NK-92 (cell line): ENCODE data around the gene PCDHA11.
"Not testable (repeated sequence)": the region's sequence is repeated elsewhere in the genome, so short reads cannot be mapped to it uniquely, and the experiment has no call there.

Source experiments
- DNase-seq: peaks from one replicate; lab custom pipeline; 2025; ENCODE audit not compliant: unreplicated experiment; lab: John Stamatoyannopoulos, UW

Gene PCDHA11

DNA sequence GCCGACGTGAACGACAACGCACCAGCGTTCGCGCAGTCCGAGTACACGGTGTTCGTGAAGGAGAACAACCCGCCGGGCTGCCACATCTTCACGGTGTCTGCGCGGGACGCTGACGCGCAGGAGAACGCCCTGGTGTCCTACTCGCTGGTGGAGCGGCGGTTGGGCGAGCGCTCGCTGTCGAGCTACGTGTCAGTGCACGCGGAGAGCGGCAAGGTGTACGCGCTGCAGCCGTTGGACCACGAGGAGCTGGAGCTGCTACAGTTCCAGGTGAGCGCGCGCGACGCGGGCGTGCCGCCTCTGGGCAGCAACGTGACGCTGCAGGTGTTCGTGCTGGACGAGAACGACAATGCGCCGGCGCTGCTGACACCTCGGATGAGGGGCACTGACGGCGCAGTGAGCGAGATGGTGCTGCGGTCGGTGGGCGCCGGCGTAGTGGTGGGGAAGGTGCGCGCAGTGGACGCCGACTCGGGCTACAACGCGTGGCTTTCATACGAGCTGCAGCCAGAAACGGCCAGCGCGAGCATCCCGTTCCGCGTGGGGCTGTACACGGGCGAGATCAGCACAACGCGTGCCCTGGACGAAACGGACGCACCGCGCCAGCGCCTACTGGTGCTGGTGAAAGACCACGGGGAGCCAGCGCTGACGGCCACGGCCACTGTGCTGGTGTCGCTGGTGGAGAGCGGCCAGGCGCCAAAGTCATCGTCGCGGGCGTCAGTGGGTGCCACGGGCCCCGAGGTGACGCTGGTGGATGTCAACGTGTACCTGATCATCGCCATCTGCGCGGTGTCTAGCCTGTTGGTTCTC lies 18.7 kb upstream of the PCDHA11 start:
- DNase-seq: not testable (repeated sequence)

DNA sequence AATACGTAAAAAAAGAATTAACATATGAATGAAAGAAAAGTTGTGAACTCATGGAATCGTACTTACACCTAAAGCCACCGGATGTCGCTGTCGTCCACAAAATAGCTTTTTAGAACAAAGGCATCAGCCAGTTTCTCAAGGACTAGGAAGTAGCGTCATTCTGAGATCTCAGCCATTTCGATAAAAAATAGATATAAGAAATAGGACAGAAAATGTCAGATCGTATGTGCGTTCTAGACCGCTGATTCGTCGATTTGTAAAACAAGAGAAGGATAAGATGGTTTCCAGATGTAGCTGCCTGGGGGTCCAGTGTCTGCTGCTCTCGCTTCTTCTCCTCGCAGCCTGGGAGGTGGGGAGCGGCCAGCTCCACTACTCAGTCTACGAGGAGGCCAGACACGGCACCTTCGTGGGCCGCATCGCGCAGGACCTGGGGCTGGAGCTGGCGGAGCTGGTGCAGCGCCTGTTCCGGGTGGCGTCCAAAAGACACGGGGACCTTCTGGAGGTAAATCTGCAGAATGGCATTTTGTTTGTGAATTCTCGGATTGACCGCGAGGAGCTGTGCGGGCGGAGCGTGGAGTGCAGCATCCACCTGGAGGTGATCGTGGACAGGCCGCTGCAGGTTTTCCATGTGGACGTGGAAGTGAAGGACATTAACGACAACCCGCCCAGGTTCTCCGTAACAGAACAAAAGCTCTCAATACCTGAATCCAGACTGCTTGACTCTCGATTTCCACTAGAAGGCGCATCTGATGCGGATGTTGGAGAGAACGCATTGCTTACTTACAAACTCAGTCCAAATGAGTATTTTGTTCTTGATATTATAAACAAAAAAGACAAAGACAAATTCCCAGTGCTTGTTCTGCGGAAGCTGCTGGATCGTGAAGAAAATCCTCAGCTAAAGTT lies 12.7 kb upstream of the PCDHA11 start, which contains the start of gene PCDHA10:
PCDHA10 (plus strand) TSS at position 126 of the 903 bp plus-strand sequence; CDS start at position 278, 152 bp downstream.
- DNase-seq: no peak

DNA sequence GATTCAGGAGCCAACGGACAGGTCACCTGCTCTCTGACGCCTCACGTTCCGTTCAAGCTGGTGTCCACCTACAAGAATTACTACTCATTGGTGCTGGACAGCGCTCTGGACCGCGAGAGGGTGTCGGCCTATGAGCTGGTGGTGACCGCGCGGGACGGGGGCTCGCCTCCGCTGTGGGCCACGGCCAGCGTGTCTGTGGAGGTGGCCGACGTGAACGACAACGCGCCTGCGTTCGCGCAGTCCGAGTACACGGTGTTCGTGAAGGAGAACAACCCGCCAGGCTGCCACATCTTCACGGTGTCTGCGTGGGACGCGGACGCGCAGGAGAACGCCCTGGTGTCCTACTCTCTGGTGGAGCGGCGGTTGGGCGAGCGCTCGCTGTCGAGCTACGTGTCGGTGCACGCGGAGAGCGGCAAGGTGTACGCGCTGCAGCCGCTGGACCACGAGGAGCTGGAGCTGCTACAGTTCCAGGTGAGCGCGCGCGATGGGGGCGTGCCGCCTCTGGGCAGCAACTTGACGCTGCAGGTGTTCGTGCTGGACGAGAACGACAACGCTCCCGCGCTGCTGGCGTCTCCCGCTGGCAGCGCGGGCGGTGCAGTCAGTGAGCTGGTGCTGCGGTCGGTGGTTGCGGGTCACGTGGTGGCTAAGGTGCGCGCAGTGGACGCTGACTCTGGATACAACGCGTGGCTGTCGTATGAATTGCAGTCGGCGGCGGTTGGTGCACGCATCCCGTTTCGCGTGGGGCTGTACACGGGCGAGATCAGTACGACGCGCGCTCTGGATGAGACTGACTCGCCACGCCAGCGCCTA lies 11.4 kb upstream of the PCDHA11 start:
- no peak for DNase-seq

DNA sequence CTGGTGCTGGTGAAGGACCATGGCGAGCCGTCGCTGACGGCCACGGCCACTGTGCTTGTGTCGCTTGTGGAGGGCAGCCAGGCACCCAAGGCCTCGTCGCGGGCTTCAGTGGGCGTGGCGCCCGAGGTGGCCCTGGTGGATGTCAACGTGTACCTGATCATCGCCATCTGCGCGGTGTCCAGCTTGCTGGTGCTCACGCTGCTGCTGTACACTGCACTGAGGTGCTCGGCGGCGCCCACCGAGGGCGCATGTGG lies 10.8 kb upstream of the PCDHA11 start:
- DNase-seq: no peak

DNA sequence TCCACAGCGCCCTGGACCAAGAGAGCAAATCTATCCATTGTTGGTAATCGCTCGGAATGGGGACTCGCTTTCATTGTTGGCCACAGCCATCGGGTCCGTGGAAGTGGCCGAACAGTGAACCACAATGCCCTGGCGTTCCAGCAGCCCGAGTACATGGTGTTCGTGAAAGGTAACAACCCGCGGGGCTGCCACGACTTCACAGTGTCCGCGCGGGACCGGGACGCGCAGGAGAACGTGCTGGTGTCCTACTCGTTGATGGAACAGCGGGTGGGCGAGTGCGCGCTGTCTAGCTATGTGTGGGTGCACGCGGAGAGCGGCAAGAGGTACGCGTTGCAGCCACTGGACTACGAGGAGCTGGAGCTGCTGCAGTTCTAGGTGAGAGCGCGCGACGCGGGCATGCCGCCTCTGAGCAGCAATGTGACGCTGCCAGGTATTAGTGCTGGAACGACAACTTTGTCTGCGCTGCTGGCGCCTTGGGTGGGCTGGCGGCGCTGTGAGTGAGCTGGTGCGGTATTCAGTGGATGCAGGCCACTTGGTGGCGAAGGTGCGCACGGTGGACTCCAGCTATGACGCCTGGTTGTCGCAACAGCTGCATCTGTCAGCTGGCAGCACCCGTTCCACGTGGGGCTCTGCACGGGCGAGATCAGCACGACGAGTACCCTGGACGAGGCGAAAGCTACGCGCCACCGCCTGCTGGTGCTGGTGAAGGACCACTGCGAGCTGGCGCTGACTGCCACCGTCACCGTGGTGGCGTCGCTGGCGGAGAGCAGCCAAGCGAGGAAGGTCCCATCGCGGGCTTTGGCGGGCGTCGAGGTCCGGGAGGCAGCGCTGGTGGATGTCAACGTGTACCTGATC lies 6.1 kb upstream of the PCDHA11 start:
- no peak for DNase-seq

DNA sequence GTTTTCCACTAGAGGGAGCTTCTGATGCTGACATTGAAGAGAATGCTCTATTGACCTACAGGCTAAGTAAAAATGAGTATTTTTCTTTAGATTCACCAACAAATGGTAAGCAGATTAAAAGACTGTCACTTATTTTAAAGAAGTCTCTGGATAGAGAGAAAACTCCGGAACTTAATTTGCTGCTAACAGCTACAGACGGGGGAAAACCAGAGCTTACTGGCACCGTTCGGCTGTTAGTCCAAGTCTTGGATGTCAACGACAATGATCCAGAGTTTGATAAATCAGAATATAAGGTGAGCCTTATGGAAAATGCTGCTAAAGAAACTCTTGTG lies 764 bp downstream of the PCDHA11 start:
- DNase-seq: no peak

DNA sequence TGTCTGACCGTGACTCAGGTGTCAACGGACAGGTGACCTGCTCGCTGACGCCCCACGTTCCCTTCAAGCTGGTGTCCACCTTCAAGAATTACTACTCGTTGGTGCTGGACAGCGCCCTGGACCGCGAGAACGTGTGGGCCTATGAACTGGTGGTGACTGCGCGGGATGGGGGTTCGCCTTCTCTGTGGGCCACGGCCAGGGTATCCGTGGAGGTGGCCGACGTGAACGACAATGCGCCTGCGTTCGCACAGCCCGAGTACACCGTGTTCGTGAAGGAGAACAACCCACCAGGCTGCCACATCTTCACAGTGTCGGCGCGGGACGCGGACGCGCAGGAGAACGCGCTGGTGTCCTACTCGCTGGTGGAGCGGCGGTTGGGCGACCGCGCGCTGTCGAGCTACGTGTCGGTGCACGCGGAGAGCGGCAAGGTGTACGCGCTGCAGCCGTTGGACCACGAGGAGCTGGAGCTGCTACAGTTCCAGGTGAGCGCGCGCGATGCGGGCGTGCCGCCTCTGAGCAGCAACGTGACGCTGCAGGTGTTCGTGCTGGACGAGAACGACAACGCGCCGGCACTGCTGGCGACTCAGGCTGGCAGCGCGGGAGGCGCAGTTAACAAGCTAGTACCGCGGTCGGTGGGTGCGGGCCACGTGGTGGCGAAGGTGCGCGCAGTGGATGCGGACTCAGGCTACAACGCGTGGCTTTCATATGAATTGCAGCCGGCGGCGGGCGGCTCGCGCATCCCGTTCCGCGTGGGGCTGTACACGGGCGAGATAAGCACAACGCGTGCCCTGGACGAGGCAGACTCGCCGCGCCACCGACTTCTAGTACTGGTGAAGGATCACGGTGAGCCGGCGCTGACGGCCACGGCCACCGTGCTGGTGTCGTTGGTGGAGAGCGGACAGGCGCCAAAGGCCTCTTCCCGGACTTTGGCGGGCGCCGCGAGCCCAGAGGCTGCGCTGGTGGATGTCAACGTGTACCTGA lies 1.8 kb downstream of the PCDHA11 start:
- no peak for DNase-seq

DNA sequence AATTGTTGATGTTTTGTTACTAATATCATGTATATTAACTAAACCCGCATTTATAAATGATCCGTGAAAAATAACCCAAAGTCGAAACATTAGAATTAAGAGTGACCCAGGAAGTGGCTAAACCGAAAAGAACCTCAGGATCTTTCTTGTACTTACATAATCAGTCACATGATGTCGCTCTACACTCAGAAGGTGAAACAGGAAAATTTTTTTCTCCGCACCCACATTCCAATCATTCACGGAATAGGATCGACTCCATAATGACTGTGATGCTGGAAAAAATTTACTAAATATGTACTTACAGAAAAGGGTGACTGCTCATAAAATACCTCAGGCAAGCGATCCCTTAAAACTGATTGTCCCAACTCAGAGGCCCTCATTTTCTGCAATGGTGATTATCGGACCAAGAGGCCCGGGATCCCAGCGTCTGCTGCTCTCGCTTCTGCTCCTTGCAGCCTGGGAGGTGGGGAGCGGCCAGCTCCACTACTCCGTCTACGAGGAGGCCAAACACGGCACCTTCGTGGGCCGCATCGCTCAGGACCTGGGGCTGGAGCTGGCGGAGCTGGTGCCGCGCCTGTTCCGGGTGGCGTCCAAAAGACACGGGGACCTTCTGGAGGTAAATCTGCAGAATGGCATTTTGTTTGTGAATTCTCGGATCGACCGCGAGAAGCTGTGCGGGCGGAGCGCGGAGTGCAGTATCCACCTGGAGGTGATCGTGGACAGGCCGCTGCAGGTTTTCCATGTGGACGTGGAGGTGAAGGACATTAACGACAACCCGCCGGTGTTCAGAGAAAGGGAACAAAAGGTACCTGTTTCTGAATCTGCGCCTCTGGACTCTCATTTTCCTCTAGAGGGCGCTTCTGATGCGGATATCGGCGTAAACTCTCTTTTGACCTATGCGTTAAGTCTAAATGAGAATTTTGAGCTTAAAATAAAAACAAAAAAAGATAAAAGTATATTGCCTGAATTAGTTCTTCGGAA lies 6.6 kb downstream of the PCDHA11 start, which contains the start of gene PCDHA12:
PCDHA12 (plus strand) TSS at position 224 of the 981 bp plus-strand sequence; CDS start at position 389, 165 bp downstream.
- DNase-seq: no peak

DNA sequence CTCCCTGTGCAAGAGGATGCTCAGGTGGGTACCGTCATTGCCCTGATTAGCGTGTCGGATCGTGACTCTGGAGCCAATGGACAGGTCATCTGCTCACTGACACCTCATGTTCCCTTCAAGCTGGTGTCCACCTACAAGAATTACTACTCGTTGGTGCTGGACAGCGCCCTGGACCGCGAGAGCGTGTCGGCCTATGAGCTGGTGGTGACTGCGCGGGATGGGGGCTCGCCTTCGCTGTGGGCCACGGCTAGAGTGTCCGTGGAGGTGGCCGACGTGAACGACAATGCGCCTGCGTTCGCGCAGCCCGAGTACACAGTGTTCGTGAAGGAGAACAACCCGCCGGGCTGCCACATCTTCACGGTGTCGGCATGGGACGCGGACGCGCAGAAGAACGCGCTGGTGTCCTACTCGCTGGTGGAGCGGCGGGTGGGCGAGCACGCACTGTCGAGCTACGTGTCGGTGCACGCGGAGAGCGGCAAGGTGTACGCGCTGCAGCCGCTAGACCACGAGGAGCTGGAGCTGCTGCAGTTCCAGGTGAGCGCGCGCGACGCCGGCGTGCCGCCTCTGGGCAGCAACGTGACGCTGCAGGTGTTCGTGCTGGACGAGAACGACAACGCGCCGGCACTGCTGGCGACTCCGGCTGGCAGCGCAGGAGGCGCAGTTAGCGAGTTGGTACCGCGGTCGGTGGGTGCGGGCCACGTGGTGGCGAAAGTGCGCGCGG lies 7.9 kb downstream of the PCDHA11 start:
- DNase-seq: not testable (repeated sequence)

DNA sequence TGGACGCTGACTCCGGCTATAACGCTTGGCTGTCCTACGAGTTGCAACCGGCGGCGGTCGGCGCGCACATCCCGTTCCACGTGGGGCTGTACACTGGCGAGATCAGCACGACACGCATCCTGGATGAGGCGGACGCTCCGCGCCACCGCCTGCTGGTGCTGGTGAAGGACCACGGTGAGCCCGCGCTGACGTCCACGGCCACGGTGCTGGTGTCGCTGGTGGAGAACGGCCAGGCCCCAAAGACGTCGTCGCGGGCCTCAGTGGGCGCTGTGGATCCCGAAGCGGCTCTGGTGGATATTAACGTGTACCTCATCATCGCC lies 8.5 kb downstream of the PCDHA11 start:
- DNase-seq: no peak

DNA sequence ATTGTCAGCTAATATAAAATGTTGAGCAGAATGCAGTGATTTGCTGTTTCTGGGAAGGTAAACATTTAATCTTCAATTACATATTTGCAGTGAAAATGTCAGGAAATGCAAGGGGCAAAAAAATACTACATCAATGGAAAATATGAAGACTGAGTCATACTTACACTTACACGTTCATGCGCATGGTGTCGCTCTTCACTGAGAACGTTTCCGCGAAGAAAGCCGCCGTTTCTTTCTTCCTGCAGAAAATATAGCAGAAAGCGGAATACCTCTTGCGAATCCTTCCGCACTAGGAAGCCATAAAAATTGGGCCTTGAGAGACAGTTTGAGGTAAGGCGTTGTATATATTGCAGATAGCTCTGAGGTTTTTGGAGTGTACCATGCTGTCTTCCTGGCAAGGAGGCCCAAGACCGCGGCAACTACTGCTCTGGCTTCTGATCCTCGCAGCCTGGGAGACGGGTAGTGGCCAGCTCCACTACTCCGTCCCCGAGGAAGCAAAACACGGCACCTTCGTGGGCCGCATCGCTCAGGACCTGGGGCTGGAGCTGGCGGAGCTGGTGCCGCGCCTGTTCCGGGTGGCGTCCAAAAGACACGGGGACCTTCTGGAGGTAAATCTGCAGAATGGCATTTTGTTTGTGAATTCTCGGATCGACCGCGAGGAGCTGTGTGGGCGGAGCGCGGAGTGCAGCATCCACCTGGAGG lies 13.3 kb downstream of the PCDHA11 start, which contains the start of gene PCDHA13:
PCDHA13 (plus strand) TSS at position 236 of the 702 bp plus-strand sequence; CDS start at position 381, 145 bp downstream.
- DNase-seq: no peak

DNA sequence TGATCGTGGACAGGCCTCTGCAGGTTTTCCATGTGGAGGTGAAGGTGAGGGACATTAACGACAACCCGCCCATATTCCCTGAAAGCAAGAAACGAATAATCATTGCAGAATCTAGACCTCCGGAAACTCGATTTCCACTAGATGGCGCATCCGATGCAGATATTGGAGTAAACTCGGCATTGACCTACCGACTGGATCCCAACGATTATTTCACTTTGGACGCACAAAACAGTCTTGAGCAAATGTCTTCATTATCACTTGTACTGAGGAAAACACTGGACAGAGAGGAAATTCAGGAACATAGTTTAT lies 13.8 kb downstream of the PCDHA11 start:
- DNase-seq: no peak

DNA sequence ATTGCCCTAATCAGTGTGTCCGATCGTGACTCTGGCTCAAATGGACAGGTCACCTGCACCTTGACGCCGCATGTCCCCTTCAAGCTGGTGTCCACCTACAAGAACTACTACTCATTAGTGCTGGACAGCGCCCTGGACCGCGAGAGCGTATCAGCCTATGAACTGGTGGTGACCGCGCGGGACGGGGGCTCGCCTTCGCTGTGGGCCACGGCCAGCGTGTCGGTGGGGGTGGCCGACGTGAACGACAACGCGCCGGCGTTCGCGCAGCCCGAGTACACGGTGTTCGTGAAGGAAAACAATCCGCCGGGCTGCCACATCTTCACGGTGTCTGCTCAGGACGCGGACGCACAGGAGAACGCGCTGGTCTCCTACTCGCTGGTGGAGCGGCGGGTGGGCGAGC lies 14.6 kb downstream of the PCDHA11 start:
- no peak for DNase-seq

DNA sequence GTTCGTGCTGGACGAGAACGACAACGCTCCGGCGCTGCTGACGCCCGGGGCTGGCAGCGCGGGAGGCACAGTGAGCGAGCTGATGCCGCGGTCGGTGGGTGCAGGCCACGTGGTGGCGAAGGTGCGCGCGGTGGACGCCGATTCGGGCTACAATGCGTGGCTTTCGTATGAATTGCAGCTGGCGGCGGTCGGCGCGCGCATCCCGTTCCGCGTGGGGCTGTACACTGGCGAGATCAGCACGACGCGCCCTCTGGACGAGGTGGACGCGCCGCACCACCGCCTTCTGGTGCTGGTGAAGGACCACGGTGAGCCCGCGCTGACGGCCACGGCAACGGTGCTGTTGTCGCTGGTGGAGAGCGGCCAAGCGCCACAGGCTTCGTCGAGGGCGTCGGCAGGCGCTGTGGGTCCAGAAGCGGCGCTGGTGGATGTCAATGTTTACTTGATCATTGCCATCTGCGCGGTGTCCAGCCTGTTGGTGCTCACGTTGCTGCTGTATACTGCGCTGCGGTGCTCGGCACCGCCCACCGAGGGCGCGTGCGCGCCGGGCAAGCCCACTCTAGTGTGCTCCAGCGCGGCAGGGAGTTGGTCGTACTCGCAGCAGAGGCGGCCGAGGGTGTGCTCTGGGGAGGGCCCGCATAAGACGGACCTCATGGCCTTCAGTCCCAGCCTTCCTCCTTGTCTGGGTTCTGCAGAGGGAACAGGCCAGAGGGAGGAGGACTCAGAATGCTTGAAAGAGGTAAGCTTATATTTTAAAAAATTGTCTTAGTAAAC lies 15.4 kb downstream of the PCDHA11 start:
- no peak for DNase-seq

DNA sequence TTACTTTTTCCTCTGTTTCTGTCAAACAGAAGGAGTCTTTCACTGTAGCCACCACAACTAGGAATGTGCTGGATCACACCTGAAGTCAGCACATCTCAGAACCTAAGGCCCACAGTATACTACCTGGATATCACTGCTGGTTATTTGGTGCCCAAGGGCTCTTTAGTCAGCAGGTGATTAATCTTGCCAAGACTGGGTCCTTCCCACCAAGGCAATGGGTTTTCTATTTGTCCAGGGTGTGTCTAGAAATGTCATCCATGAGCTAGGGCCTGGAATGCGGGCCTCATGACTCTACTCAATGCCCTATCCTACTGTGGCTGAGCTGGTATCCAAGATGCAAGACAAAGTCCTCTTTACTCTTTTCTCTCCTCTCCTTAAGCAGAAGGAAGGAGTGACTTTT lies 47.6 kb downstream of the PCDHA11 start:
- DNase-seq: no peak
